HK-2 (cell line): ENCODE measurements around the gene FHIT.

Source experiments
- DNase-seq: peaks from one replicate; pipeline ENCODE4 v3.0.0-alpha.2; 2018; ENCODE audit not compliant: unreplicated experiment

Gene FHIT

GRCh38 chr3:60053526-60054265 lies 1197.6 kb downstream of the FHIT start:
- DNase-seq, result no peak

GRCh38 chr3:60048447-60048848 lies 1202.8 kb downstream of the FHIT start:
- DNase-seq, result no peak

- DNase-seq, result no peak
Observed at GRCh38 chr3:60047426-60048200, 1203.6 kb downstream of the FHIT start.

- no peak for DNase-seq
Observed at GRCh38 chr3:60046210-60046609, 1205.0 kb downstream of the FHIT start.

GRCh38 chr3:60045686-60046085 lies 1205.6 kb downstream of the FHIT start:
- DNase-seq, result no peak

GRCh38 chr3:60036803-60037202 lies 1214.4 kb downstream of the FHIT start:
- DNase-seq, result no peak

- DNase-seq, result no peak
Observed at GRCh38 chr3:60033901-60034453, 1217.3 kb downstream of the FHIT start.

GRCh38 chr3:60030982-60031381 lies 1220.3 kb downstream of the FHIT start:
- no peak for DNase-seq

GRCh38 chr3:60028233-60028632 lies 1223.0 kb downstream of the FHIT start:
- DNase-seq, result no peak

- no peak for DNase-seq
Observed at GRCh38 chr3:60027335-60027734, 1223.9 kb downstream of the FHIT start.

- DNase-seq, result no peak
Observed at GRCh38 chr3:60025096-60026050, 1225.9 kb downstream of the FHIT start.

- DNase-seq, result no peak
Observed at GRCh38 chr3:60024400-60024799, 1226.9 kb downstream of the FHIT start.

GRCh38 chr3:60023189-60023588 lies 1228.1 kb downstream of the FHIT start:
- DNase-seq, result no peak

- no peak for DNase-seq
Observed at GRCh38 chr3:60017631-60018030, 1233.6 kb downstream of the FHIT start.

- no peak for DNase-seq
Observed at GRCh38 chr3:60015032-60015705, 1236.1 kb downstream of the FHIT start.

GRCh38 chr3:60013241-60013640 lies 1238.0 kb downstream of the FHIT start:
- no peak for DNase-seq

GRCh38 chr3:60011218-60011617 lies 1240.0 kb downstream of the FHIT start:
- DNase-seq, result no peak

- DNase-seq, result no peak
Observed at GRCh38 chr3:60010781-60011180, 1240.5 kb downstream of the FHIT start.

- no peak for DNase-seq
Observed at GRCh38 chr3:60009931-60010478, 1241.2 kb downstream of the FHIT start.

GRCh38 chr3:60001369-60001768 lies 1249.9 kb downstream of the FHIT start:
- no peak for DNase-seq
